Glutamatergic neuron (in vitro differentiated cells): ENCODE data around the gene MAPK8. TPM values are rescaled to one million over a fixed set of nuclear protein-coding genes. Genes with fewer than 3 reads are reported as not detected.

Experiments used
- DNase-seq: peaks from one replicate; pipeline ENCODE4 v3.0.0; 2022
- H3K27ac Mint-ChIP-seq: one replicate; pipeline ENCODE4 v1.8.0; 2020; ENCODE audit warnings: mild to moderate bottlenecking, mixed read lengths, inconsistent platforms; ENCODE audit not compliant: unreplicated experiment
- H3K27me3 Mint-ChIP-seq: one replicate; pipeline ENCODE4 v1.8.0; 2020; ENCODE audit warnings: mild to moderate bottlenecking, moderate library complexity, mixed read lengths, inconsistent platforms; ENCODE audit not compliant: unreplicated experiment
- H3K36me3 Mint-ChIP-seq: one replicate; pipeline ENCODE4 v1.8.0; 2020; ENCODE audit warnings: mild to moderate bottlenecking, mixed read lengths, inconsistent platforms; ENCODE audit not compliant: unreplicated experiment
- H3K4me1 Mint-ChIP-seq: one replicate; pipeline ENCODE4 v1.8.0; 2020; ENCODE audit warnings: mild to moderate bottlenecking, low read depth, mixed read lengths, inconsistent platforms; ENCODE audit not compliant: unreplicated experiment
- H3K4me3 Mint-ChIP-seq: one replicate; pipeline ENCODE4 v1.8.0; 2020; ENCODE audit warnings: mild to moderate bottlenecking, mixed read lengths, inconsistent platforms; ENCODE audit not compliant: unreplicated experiment
- H3K9me3 Mint-ChIP-seq: one replicate; pipeline ENCODE4 v1.8.0; 2020; ENCODE audit warnings: mild to moderate bottlenecking, moderate library complexity, mixed read lengths, inconsistent platforms; ENCODE audit not compliant: unreplicated experiment
- CTCF ChIP-seq: fragments of 200-600 bp; sonication (generic); IDR thresholded peaks from one replicate; pipeline ENCODE4 v1.5.0; 2021; ENCODE audit not compliant: partially characterized antibody, unreplicated experiment
- total RNA-seq: library from RNA; stranded (reverse); fragmentation: NEBNext Ultra II Directional; extraction: Animal tissue kit (Norgen Biotek cat#: 25700); gene quantifications from one replicate; pipeline ENCODE4 v1.2.1, GENCODE V29; 2021; ENCODE audit not compliant: unreplicated experiment

The MAPK8 gene
- total RNA-seq, 1 donor from 2014 or later = 317 TPM

- TF ChIP-seq CTCF = no peak
- Mint-ChIP-seq H3K9me3 (peaks cover 2% of the 10 kb centered on the region), H3K4me1 (peaks cover 2% of the 10 kb centered on the region), H3K27me3 (peaks cover 1% of the 10 kb centered on the region), H3K4me3 (no peak overlapping the region), H3K36me3 (peaks cover 16% of the 10 kb centered on the region), H3K27ac (no peak overlapping the region)
- no peak for DNase-seq
These were observed 106.5 kb downstream of the MAPK8 start for GRCh38 chr10:48412933-48413332.

- no peak overlapping the region for H3K27ac Mint-ChIP-seq
- H3K36me3 Mint-ChIP-seq = peaks cover 16% of the 10 kb centered on the region
- H3K9me3 Mint-ChIP-seq = peaks cover 2% of the 10 kb centered on the region
These were observed 107.7 kb downstream of the MAPK8 start for GRCh38 chr10:48414160-48414559.

GRCh38 chr10:48414778-48415177 lies 108.3 kb downstream of the MAPK8 start:
- no peak for DNase-seq
- TF ChIP-seq CTCF = no peak
- no peak overlapping the region for H3K4me3 Mint-ChIP-seq
- no peak overlapping the region for H3K27ac Mint-ChIP-seq
- H3K4me1 Mint-ChIP-seq = peaks cover 2% of the 10 kb centered on the region
- peaks cover 1% of the 10 kb centered on the region for H3K27me3 Mint-ChIP-seq
- peaks cover 16% of the 10 kb centered on the region for H3K36me3 Mint-ChIP-seq
- H3K9me3 Mint-ChIP-seq = peaks cover 2% of the 10 kb centered on the region

More at GRCh38 chr10:48414160-48414559, 107.7 kb downstream of the MAPK8 start:
- no peak for DNase-seq
- peaks cover 1% of the 10 kb centered on the region for H3K27me3 Mint-ChIP-seq
- no peak overlapping the region for H3K4me3 Mint-ChIP-seq
- H3K4me1 Mint-ChIP-seq = peaks cover 2% of the 10 kb centered on the region
- TF ChIP-seq CTCF = no peak

GRCh38 chr10:48416584-48417232 lies 110.2 kb downstream of the MAPK8 start:
- Mint-ChIP-seq H3K9me3 (peaks cover 2% of the 10 kb centered on the region), H3K27ac (no peak overlapping the region), H3K4me3 (no peak overlapping the region), H3K4me1 (peaks cover 2% of the 10 kb centered on the region), H3K27me3 (peaks cover 1% of the 10 kb centered on the region), H3K36me3 (peaks cover 16% of the 10 kb centered on the region)
- no peak for DNase-seq
- TF ChIP-seq CTCF = no peak

- H3K36me3 Mint-ChIP-seq = peaks cover 12% of the 10 kb centered on the region
- TF ChIP-seq CTCF = no peak
- no peak overlapping the region for H3K27ac Mint-ChIP-seq
These were observed 110.9 kb downstream of the MAPK8 start for GRCh38 chr10:48417374-48417773.

More at GRCh38 chr10:48417374-48417773, 110.9 kb downstream of the MAPK8 start:
- Mint-ChIP-seq H3K4me1 (peaks cover 2% of the 10 kb centered on the region), H3K4me3 (no peak overlapping the region), H3K27me3 (peaks cover 1% of the 10 kb centered on the region), H3K9me3 (peaks cover 2% of the 10 kb centered on the region)
- DNase-seq = no peak
